Natural killer cell (primary cell): Measurements from ENCODE around the gene PAAF1. TPM values are rescaled to one million over a fixed set of nuclear protein-coding genes. Genes with fewer than 3 reads are reported as not detected.

Source experiments
- ATAC-seq, 3 donors: fragments of 150-1000 bp in 2 of 3; fragments of 200-7000 bp in 1 of 3; cut with Tn5 transposase; 1 replicate in 1 of 3; 2 replicates in 2 of 3; pipeline ENCODE4 v1.10.0; 2021; ENCODE audit warnings: mild to moderate bottlenecking in 2 of 3, moderate library complexity in 2 of 3
- DNase-seq, 2 donors: peaks; one replicate each; pipeline versions ENCODE4 v3.0.0 to v3.0.0-alpha.2; 2013 to 2021; ENCODE audit warnings: mixed read lengths in 1 of 2
- H3K27ac ChIP-seq: one replicate; pipeline ENCODE4 v1.5.1; 2013; ENCODE audit warnings: mild to moderate bottlenecking, low read length
- H3K27me3 ChIP-seq: one replicate; pipeline ENCODE4 v1.6.1; 2013; ENCODE audit warnings: low read length; ENCODE audit not compliant: control insufficient read depth, insufficient read depth
- H3K36me3 ChIP-seq: one replicate; pipeline ENCODE4 v1.6.1; 2013; ENCODE audit warnings: low read length; ENCODE audit not compliant: control insufficient read depth, insufficient read depth
- H3K4me1 ChIP-seq: one replicate; pipeline ENCODE4 v1.6.1; 2013; ENCODE audit warnings: low read length; ENCODE audit not compliant: control insufficient read depth, insufficient read depth
- H3K4me3 ChIP-seq: one replicate; pipeline ENCODE4 v1.5.1; 2013; ENCODE audit warnings: low read length
- H3K9me3 ChIP-seq: one replicate; pipeline ENCODE4 v1.6.1; 2013; ENCODE audit warnings: low read length; ENCODE audit not compliant: control insufficient read depth, insufficient read depth
- H3K27ac Mint-ChIP-seq, 2 donors: one replicate each; pipeline ENCODE4 v1.8.0; 2022; ENCODE audit warnings: mild to moderate bottlenecking in 2 of 2, mixed read lengths in 2 of 2, moderate library complexity in 1 of 2
- H3K27me3 Mint-ChIP-seq, 2 donors: one replicate each; pipeline ENCODE4 v1.8.0; 2022; ENCODE audit warnings: low read depth in 2 of 2, mixed read lengths in 2 of 2
- H3K36me3 Mint-ChIP-seq: one replicate; pipeline ENCODE4 v1.8.0; 2022; ENCODE audit warnings: mixed read lengths
- H3K4me1 Mint-ChIP-seq, 2 donors: one replicate each; pipeline ENCODE4 v1.8.0; 2022; ENCODE audit warnings: mixed read lengths in 2 of 2
- H3K4me3 Mint-ChIP-seq: one replicate; pipeline ENCODE4 v1.8.0; 2022; ENCODE audit warnings: mild to moderate bottlenecking, moderate library complexity, mixed read lengths
- H3K9me3 Mint-ChIP-seq, 2 donors: one replicate each; pipeline ENCODE4 v1.8.0; 2022; ENCODE audit warnings: mixed read lengths in 2 of 2
- WGBS: methylation state at CpG from one replicate; pipeline ENCODE4 v1.1.7; 2013; ENCODE audit warnings: missing lambda C conversion rate; ENCODE audit not compliant: insufficient coverage; 5-methylcytosine and 5-hydroxymethylcytosine counted together
- intact Hi-C: fragments of 100-400 bp; cut with micrococcal nuclease; formaldehyde crosslinking; loops from one replicate; pipeline ENCODE4 v1.14.2; 2022
- total RNA-seq, 4 donors: library from RNA; stranded (reverse); fragments of 120-200 nt in 1 of 4; gene quantifications; one replicate each; pipeline versions ENCODE4 v1.2.3 to v1.2.4, GENCODE V29; 2013 to 2022
- TF ChIP-seq, protein P1 (sequence below): fragments of 200-600 bp; IDR thresholded peaks from one replicate; pipeline ENCODE4 v1.8.0; 2022; ENCODE audit warnings: antibody characterized with exemption

Gene PAAF1
- total RNA-seq, 3 donors from 2014 or later (not counting 1 experiment from before 2014, with no cell fraction given): 12.0 to 14.9 (median 13.7) TPM

DNA sequence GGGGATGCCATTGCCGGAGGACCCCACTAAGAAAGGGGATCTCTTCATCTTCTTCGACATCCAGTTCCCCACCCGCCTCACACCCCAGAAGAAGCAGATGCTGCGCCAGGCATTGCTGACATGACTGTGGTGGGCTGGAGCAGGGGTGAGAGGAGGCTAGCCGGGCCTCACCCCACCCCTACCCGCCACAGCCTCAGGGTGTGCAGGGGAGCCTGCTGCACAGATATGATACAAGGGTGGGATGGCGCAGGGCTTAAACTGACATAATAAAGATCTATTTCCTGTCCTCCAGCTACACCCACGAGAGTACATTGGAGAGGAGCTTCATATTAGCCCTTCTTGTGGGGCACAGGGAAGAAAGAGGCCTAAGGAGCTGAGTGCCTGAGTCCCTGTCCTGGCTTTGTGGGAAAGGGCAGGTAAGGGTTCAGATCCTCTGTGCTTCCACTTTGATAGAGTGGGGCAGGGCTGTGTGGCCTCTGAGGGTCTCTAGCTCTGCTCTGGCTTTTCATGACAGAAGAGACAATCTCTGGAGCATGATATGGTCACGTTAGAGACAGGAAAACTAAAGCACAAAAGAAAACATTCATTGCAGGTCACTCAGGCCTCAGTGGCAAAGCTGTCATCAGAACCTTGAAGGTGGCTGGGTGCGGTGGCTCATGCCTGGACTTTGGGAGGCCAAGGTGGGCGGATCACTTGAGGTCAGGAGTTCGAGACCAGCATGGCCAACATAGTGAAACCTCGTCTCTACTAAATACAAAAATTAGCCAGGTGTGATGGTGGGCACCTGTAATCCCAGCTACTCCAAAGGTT is 93.4 kb downstream of the PAAF1 start:
- WGBS: 58% methylated on average over 9 of the region's 13 CpGs
- no peaks in the 10 kb centered on the region for H3K9me3 Mint-ChIP-seq
- no peaks in the 10 kb centered on the region for H3K27me3 Mint-ChIP-seq
- H3K27ac ChIP-seq: peak overlapping the region; percentile 66
- H3K36me3 Mint-ChIP-seq: peaks cover 10% of the 10 kb centered on the region
- peaks cover 59 to 67% of the 10 kb centered on the region in 2 donors for H3K4me1 Mint-ChIP-seq
- DNase-seq (peak in 1 of 2 donors; percentile 59), ATAC-seq (peak; percentile 63 to 78 (median 67))
- H3K9me3 ChIP-seq: no peaks in the 10 kb centered on the region
- intact Hi-C loops: no loop called here
- no peaks in the 10 kb centered on the region for H3K27me3 ChIP-seq
- H3K4me3 Mint-ChIP-seq: peak overlapping the region; percentile 37
- peaks cover 74% of the 10 kb centered on the region for H3K4me1 ChIP-seq
- no peak overlapping the region for H3K4me3 ChIP-seq
- peaks cover 13% of the 10 kb centered on the region for H3K36me3 ChIP-seq
- TF ChIP-seq, protein P1, sequence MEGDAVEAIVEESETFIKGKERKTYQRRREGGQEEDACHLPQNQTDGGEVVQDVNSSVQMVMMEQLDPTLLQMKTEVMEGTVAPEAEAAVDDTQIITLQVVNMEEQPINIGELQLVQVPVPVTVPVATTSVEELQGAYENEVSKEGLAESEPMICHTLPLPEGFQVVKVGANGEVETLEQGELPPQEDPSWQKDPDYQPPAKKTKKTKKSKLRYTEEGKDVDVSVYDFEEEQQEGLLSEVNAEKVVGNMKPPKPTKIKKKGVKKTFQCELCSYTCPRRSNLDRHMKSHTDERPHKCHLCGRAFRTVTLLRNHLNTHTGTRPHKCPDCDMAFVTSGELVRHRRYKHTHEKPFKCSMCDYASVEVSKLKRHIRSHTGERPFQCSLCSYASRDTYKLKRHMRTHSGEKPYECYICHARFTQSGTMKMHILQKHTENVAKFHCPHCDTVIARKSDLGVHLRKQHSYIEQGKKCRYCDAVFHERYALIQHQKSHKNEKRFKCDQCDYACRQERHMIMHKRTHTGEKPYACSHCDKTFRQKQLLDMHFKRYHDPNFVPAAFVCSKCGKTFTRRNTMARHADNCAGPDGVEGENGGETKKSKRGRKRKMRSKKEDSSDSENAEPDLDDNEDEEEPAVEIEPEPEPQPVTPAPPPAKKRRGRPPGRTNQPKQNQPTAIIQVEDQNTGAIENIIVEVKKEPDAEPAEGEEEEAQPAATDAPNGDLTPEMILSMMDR: no peak
- H3K27ac Mint-ChIP-seq: peak overlapping the region; percentile 97 to 99

DNA sequence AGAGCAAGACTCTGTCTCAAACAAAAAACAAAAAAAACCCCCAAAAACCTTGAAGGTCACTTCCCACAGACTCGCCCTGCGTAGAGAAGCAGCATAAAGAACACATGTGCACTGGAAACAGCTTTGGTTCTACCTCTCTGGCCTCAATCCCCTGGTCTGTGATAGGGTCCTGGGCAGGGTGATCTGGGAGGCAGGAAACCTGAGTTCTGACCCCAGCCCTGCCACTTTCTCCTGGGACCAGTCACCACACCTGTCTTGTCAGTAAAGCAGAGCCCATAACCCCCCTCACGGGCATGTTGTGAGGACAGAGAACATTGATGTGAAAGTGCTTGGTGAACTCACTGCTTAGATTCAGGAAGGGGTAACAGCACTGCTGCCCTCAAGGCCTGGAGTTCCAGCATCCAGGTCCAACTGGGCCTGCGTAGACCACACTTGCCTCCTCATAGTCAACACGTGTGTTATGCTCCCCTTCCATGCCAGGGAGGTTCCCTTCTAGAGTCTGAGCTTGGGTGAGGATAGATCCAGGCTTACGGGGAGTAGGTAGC is 94.4 kb downstream of the PAAF1 start:
- H3K36me3 ChIP-seq: peaks cover 24% of the 10 kb centered on the region
- no peaks in the 10 kb centered on the region for H3K27me3 ChIP-seq
- peaks cover 15% of the 10 kb centered on the region for H3K36me3 Mint-ChIP-seq
- intact Hi-C loops: no loop called here
- TF ChIP-seq, protein P1: no peak
- no peak overlapping the region for H3K4me3 ChIP-seq
- 65% methylated on average over 6 of the region's 6 CpGs for WGBS
- H3K27me3 Mint-ChIP-seq: no peaks in the 10 kb centered on the region
- peak overlapping the region; percentile 97 to 99 for H3K27ac Mint-ChIP-seq
- no peaks in the 10 kb centered on the region for H3K9me3 ChIP-seq
- no peak overlapping the region for H3K4me3 Mint-ChIP-seq
- peak overlapping the region; percentile 63 for H3K27ac ChIP-seq
- H3K4me1 Mint-ChIP-seq: peaks cover 66 to 77% of the 10 kb centered on the region in 2 donors
- H3K9me3 Mint-ChIP-seq: no peaks in the 10 kb centered on the region
- ATAC-seq (no peak), DNase-seq (peak in 1 of 2 donors; percentile 35)
- H3K4me1 ChIP-seq: peaks cover 85% of the 10 kb centered on the region

DNA sequence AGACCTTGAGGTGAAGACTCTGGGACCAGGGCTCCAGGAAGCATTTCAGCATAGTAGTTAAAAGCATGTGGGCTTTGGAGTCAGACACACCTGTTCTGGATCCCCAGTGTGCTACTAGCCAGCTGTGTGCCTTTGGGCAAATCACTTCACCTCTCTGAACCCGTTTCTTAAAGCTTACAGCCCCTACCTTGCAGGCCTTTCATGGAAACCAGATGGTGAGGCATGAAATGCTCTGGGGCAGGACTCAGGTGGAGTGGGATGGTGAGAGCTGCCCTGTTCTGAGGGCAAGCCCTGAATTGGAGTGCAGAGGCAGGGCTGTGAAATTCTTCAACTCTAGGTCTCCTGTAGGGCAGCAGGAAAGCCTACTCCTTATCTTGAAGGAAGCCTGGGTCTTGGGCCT is 95.4 kb downstream of the PAAF1 start:
- intact Hi-C loops: no loop called here
- peaks cover 71 to 87% of the 10 kb centered on the region in 2 donors for H3K4me1 Mint-ChIP-seq
- H3K27me3 ChIP-seq: no peaks in the 10 kb centered on the region

More for the DNA sequence above, 95.4 kb downstream of the PAAF1 start:
- DNase-seq (peak in 1 of 2 donors; percentile 26), ATAC-seq (no peak)
- WGBS: 100% methylated on average over 1 of the region's 1 CpG
- Mint-ChIP-seq H3K27me3 (no peaks in the 10 kb centered on the region), H3K4me3 (peak overlapping the region; percentile 73), H3K36me3 (peaks cover 21% of the 10 kb centered on the region), H3K27ac (peak overlapping the region; percentile 97 to 99), H3K9me3 (no peaks in the 10 kb centered on the region)
- Histone ChIP-seq H3K36me3 (peaks cover 33% of the 10 kb centered on the region), H3K4me3 (no peak overlapping the region), H3K27ac (peak overlapping the region; percentile 44), H3K4me1 (peaks cover 93% of the 10 kb centered on the region), H3K9me3 (no peaks in the 10 kb centered on the region)
- TF ChIP-seq, protein P1: no peak
